NCI-H146 (cell line): ENCODE data around the gene IL36B.

Source experiments
- DNase-seq: peaks from one replicate; lab custom pipeline; 2025; lab: John Stamatoyannopoulos, UW

Gene IL36B

DNA sequence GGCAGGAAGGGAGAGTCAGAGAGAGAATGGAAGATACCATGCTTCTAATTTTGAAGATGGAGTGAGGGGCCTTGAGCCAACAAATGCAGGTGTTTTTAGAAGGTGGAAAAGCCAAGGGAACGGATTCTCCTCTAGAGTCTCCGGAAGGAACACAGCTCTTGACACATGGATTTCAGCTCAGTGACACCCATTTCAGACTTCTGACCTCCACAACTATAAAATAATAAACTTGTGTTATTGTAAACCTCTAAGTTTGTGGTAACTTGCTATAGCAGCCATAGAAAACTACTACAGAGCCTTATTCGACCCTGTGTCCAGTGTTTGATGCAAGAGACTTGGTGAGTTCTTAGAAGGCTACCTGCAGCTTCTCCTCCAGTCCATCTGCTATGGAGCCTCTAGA is 22.9 kb upstream of the IL36B start:
- DNase-seq, result no peak

DNA sequence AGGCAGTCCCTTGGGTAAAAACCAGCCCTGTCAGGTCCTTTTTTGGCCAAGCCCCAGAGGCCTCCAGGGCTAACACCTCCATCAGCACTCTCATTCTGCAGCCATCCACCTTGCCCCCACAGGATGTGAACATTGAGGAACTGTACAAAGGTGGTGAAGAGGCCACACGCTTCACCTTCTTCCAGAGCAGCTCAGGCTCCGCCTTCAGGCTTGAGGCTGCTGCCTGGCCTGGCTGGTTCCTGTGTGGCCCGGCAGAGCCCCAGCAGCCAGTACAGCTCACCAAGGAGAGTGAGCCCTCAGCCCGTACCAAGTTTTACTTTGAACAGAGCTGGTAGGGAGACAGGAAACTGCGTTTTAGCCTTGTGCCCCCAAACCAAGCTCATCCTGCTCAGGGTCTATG is 22.4 kb upstream of the IL36B start:
- DNase-seq, result no peak

DNA sequence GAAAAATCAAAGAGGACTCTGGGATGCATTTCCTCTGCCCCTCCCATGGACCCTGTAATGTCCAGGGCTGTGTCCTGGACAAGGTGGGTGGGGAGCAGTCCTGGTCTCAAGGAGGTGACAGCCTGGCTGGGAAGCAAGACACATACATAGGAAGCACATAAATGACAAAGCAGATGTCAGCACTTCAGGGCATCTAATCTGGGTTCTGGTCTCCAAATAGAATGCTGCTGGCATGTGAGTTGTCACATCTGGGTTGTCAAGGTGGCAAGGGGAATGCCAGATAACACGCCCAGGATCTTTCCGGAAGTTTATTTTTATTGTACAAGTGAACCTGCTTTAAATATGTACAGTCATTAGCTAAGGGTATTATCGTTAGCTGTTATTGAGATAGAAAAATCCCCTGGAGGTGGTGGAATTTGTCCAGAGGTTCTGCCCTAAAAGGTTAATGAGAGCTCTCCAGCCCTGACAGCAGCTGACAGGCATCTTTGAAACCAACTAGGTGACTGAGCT is 20.7 kb upstream of the IL36B start:
- no peak for DNase-seq

DNA sequence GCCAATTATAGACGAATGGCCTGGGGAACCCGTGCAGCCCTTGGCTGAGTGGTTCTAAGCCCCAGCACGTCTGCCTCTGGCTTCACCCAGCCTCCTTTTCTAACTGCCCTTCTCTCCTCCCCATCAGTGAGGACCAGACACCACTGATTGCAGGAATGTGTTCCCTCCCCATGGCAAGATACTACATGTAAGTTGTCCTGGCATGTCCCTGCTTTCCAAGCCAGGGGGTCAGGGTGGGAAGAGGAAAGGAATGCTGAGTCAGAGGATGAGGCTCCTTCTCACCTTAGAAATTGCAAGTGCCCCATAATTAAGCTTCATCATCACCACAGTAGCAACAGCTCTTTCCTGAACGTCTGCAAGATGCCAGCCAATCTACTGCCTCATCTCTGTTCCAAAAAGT is 19.9 kb upstream of the IL36B start:
- DNase-seq, result no peak

DNA sequence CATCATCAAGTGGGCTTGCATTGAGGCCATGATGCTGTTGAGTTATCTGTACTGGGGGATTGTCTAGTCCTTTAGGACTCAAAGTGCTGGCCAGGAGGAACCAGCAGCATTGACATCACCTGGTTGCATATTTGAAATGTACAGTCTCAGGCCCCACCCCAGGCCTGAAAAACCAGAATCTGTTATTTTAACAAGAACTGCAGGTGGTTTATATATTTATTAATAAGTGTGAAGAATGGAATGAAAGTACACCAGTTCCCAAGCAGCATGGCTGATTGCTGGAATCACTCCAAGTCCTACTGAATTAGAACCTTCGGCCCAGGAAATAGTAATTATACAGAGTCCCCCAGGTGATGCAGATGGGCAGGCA is 17.9 kb upstream of the IL36B start:
- DNase-seq, result no peak

DNA sequence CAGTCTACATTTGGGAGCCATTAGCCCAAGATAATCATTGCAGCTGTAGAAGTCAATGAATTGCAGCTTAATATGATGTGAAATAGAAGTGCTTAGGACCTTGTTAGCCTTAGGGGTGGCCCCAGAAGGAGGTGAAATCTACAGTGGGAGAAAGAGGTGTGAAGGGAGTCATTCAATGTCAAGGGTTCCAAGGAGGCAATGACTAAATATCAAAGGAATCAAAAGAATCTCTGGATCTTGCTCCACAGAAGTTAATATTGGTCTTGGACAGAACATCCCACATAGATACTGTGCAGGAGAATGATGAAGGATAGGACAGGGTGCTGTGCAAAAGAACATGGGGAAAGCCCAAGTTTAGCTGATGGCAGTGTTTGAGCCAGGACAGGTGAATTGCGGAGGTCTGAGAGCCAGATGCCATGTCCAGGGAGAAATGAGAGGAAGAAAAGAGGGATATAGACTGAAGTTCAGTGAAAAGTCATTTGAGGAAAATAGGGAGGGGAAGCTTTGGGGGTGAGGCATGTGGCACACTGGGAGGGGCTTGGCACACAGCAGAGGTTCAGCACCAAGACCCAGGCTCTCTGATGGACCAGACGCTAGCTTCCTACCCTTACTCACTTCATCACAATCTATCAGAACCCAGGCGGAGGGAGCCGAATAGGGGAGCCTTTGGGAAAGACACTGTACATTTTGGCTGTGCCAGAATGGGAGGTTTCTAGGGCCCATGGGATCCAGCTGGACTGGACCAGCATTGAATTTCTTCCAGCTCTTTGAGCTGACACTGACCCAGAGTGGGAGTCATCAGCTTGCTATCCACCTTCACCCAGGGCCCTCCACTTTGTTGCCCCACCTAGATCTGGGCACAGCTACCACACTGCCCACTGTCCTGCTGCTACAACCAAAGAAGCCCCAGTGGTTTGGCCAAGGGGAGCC is 17.3 kb upstream of the IL36B start:
- no peak for DNase-seq

DNA sequence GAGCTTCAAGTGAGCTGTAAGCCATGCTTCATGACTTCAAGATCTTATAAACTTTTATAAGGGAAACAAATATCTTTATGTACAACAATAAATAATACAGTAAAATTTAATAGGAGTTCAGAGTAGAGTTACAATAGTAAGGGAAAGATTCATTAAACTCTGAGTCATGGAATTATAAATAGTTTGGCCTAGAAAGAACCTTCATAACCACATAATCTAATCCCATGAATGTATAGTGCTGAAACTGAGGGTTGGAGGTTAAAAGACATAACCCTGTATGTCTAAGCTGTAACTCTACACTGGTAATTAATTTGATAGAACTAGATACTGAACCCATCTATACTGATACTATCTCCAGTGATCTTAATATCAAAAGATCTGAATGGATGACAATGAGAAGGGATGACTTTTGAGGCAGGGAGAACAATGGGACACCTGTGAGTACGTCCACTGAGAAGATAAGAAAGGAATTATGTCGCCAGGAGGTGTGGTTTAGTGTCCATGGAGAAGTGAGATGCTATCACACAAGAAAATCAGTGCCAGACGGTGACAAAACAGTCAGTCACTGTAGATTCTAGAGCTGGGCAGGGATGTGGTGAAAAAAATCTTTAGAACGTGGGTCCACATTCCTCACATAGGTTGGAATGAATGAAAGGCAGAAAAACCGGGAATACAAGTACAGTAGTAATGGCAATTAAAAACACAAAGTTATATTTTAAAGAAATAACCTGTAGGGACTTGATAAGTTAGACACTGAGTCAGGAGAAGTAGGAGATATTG is 16.2 kb upstream of the IL36B start:
- peak; percentile 11 for DNase-seq

DNA sequence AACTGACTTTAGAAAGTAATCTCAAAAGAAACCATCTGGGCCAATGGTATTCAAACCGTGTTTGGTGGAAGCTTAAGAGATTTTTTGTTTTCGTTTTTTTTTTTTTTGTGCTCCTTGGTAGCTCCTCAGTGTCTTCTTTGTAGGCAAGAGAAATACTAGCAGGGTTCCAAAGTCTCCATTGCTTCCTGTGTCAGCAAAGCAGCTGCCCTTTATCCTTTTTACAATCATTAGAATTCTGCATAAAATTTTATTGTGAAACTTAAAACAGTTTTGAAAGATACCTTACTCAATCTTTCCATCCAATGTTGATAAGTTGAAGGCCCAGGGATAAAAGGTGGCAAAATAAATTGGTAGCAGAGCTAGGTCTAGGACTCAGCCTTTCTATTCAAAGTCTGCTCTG is 15.6 kb upstream of the IL36B start:
- DNase-seq, result no peak

DNA sequence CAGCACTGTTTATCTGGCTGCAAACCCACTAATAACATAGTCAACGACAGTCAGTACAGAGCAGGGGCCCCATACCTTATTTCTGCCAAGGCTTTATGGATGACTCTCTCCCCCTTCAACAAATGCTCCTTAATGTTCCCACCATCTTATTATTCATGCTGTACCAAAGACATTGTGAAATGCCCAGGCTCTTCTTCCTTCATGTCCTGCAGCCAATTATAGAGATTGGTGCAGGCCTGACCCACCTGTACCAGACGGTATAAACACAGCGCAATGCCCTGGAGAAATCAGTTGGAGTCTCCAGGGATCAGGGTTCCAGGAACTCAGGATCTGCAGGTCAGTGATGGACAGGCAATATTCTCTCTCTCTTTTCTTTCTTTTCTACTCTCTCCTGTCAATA is 15.0 kb upstream of the IL36B start, which contains the start of gene IL1F10:
Gene IL1F10 (plus strand): TSS at position 290 of the 400 bp plus-strand sequence. CDS start 4,769 bp downstream, outside the sequence.
- no peak for DNase-seq

DNA sequence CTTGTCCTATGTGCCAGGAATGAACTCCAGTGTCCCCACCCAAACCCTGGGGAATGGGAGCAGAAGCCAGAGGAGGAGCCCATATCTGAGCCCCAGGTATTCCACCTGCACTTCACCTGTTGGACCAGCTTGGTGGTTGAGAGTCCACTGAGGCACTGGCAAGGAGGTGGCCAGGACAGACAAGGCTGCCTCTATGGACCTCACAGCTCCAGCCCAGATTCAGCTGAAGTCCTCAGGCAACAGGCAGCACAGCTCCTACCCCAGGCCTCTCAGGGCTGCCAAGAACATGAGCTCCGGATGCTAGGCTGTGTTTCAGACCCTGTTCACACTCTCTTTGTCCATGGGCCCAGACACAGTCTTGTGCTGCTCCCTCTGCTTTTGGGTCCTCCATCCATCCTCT is 12.2 kb upstream of the IL36B start:
- no peak for DNase-seq

DNA sequence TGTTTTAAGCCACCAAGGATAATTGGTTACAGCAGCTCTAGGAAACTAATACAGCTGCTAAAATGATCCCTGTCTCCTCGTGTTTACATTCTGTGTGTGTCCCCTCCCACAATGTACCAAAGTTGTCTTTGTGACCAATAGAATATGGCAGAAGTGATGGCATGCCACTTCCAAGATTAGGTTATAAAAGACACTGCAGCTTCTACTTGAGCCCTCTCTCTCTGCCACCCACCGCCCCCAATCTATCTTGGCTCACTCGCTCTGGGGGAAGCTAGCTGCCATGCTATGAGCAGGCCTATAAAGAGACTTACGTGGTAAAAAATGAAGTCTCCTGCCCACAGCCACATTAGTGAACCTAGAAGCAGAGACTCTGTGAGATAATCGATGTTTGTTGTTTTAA is 11.6 kb upstream of the IL36B start:
- no peak for DNase-seq

DNA sequence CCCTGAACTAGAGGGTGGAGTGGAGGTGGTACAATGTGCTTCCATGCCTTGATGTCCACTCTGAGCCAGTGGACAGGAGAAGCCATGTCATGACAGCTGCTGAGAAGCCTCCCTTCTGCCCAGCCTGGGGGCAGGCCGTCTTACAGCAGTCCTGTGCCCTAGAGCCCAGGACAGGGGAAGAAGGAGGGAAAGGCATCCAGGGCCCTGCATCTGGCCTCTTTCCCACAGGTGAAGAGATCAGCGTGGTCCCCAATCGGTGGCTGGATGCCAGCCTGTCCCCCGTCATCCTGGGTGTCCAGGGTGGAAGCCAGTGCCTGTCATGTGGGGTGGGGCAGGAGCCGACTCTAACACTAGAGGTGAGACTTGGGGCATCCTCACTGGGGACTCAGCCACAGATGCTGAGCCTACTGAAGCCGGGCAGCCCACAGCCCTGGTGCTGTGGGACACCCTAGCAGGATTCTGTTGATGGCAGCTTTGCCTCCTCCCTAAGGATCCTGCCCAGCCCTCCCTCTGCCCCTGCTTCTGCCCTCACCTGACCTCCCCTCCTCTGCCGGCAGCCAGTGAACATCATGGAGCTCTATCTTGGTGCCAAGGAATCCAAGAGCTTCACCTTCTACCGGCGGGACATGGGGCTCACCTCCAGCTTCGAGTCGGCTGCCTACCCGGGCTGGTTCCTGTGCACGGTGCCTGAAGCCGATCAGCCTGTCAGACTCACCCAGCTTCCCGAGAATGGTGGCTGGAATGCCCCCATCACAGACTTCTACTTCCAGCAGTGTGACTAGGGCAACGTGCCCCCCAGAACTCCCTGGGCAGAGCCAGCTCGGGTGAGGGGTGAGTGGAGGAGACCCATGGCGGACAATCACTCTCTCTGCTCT is 9.5 kb upstream of the IL36B start:
- DNase-seq, result no peak

DNA sequence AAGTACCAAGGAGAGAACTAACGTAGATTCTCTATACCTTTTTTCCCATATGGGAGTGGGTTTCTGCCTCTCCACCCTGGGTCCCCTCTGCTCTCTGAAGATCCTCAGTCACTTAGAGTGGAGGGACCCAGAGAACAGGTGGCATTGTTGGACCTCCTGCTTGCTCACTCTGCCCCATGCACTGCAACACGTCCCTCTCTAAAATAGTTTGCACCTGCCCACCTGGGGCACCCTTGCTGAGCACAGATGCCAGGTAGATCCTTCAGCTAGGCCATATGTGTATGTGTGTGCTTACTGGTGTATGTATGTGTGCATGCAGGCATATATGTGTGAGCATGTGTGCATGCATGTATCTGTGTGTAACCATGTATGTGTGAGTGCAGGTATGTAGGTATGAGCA is 8.6 kb upstream of the IL36B start:
- DNase-seq, result no peak

DNA sequence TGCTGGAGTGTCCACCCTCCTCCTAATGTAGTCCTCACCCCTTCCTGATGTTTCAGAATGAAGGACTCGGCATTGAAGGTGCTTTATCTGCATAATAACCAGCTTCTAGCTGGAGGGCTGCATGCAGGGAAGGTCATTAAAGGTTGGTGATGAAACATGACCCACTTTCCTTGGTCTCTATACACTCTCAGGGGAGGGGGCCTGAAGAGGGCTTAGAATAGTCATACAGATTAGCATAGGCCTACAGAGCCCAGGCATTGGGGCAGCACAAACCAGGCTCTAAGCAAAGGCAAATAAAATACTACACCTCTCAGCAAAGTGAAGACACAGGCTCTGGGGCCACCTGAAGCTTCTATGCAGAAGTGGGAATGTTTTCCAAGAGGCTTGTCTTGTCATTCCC is 8.1 kb upstream of the IL36B start:
- DNase-seq, result no peak

DNA sequence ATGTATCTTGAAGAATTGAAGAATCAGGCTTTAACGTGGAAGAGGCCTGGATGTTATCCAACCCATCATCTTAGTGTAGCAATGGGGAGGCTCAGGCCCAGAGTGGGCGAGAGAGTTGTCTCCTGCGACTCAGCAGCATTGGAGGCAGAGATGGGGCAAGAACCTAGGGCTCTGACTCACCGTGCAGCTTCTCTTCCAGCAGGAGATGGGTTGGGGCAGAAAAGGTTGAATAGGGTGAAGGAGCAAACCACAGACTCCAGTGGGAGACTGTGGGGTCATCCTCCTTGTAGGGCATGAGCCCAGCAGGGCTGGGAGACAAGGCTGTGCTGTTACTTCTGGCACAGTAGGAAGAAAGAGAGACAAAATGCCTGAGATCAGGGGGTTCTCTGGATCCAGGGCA is 7.7 kb upstream of the IL36B start:
- no peak for DNase-seq

DNA sequence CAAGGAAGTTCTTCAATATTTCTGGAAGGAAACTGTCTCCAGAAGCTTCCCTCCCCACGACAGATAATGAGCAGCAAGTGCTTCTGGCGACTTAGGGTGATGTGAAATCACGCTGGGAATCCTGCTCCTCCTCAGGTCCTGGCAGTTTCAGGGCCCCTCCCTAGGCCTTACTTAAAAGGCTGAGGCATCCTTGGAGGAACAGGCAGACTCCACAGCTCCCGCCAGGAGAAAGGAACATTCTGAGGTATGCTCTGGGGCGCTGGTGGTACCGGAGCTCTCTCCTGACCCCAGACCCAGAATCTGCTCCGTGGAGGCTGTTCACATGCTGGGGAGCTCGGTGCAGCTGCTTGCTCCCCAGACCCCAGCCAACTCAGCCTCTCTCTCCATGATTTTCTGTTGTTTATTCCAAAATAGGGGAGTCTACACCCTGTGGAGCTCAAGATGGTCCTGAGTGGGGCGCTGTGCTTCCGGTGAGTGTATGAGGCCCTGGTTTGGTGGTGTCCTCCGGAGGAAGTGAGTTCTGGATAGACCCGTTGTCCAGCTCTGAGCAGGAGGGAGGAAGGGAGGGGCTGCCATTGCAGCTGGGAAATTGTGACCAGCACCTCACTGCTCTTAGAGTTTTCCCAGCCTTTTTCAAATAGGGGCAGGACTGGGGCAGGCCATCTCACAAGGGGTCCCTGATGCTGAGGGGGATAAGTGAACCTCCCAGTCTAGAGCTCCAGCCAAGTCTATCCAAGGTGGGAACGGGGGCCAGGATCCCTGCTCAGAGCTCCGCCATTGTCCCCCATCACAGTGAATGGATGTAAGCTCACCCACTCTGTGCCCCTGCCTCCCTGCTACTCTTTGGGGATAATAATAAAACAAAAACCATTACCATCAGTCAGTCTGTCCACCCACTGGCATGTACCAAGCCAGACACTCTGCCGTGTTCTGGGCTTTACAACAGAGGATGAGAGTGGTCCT is 6.6 kb upstream of the IL36B start, which contains the start of gene IL36RN:
Gene IL36RN (plus strand): TSS at position 201 of the 963 bp plus-strand sequence. CDS start 241 bp downstream, at position 442.
- DNase-seq, result no peak

DNA sequence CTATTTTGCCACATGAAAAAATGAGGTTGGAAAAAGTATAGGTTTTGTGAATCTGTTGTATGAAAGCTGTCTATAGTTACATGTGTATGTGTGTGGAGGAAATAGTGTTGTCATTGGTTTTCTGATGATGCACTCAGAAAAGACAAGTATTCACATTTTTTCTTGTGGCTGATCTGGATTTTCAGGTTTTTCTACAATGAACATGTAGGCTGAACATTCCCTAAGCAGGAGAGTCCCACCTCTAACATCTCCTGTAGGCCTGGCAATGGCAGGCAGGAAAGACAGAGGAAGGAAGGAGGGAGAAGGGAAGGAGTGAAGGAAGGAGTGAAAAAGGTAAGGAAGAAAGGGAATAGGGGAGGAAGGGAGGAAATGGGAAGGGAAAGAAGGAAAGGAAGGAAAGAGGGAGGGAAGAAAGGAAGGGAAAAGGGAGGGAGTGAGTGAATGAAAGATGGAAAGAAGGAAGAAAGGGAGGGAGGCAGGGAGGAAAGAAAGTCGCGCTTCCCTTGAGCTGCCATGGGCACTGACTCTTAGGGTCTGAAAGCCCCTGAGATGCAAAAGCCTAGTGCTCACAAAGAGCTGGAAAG is 5.8 kb upstream of the IL36B start:
- DNase-seq, result no peak

DNA sequence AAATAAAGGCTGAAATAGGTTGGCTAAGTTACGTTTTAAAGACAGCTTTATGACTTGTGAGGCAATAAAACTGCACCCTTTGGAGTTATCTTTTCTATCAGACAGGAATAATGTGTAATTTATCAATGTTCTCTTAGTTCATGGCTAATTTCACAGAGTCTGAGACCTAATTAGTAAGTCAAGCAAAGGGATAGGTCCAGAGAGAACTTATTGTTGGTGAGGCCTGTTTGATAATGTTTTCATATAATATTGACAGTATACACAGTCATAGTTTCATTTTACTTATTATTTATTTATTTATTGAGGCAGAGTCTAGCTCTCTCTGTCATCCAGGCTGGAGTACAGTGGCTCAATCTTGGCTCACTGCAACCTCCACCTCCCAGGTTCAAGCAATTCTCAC is 4.5 kb upstream of the IL36B start:
- DNase-seq, result no peak

DNA sequence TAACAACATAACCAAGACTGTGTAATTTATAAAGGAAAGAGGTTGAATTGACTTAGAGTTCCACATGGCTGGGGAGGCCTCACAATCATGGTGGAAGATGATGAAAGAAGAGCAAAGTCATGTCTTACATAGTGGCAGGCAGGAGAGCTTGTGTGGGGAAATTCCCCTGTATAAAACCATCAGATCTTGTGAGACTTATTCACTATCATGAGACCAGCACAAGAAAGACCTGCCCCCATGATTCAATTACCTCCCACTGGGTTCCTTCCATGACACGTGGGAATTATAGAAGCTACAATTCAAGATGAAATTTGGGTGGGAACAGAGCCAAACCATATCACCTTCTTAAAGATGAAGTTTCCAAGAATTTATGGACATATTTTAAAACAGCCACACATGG is 3.9 kb upstream of the IL36B start:
- DNase-seq, result no peak

DNA sequence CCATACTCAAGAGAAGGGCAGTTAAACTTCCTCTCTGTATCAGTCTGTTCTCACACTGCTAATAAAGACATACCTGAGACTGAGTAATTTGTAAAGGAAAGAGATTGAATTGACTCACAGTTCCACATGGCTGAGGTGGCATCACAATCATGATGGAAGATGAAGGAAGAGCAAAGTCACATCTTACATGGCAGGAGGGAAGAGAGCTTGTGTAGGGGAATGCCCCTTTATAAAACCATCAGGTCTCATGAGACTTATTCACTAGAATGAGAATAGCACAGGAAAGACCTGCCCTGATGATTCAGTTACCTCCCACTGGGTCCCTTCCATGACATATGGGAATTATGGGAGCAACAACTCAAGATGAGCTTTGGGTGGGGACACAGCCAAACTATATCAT is 1.4 kb upstream of the IL36B start:
- DNase-seq, result no peak
